HPDE6-E6E7 (cell line): ENCODE results near the gene PARK7.
"Not testable (repeated sequence)": the region's sequence is repeated elsewhere in the genome, so short reads cannot be mapped to it uniquely, and the experiment has no call there.

Source experiments
- DNase-seq: peaks from one replicate; pipeline ENCODE4 v3.0.0; 2011; ENCODE audit warnings: missing footprints; ENCODE audit errors: extremely low spot score

Gene PARK7

GRCh38 chr1:7961216-7962013 lies at the start of gene PARK7:
TSS of gene PARK7 (plus strand) at chr1:7961711. CDS start at chr1:7962786, 1,075 bp downstream.
- peak; percentile 100 for DNase-seq

GRCh38 chr1:7912145-7912544 lies 49.4 kb upstream of the PARK7 start:
- no peak for DNase-seq

GRCh38 chr1:7912743-7913557 lies 48.6 kb upstream of the PARK7 start:
- no peak for DNase-seq

- no peak for DNase-seq
Measured at GRCh38 chr1:7915826-7916500, 45.5 kb upstream of the PARK7 start.

GRCh38 chr1:7916501-7916830 lies 45.0 kb upstream of the PARK7 start:
- DNase-seq, result no peak

- not testable (repeated sequence) for DNase-seq
Measured at GRCh38 chr1:7917971-7918370, 43.5 kb upstream of the PARK7 start.

GRCh38 chr1:7919880-7920279 lies 41.6 kb upstream of the PARK7 start:
- no peak for DNase-seq

GRCh38 chr1:7921796-7922195 lies 39.7 kb upstream of the PARK7 start:
- no peak for DNase-seq

- no peak for DNase-seq
Measured at GRCh38 chr1:7922301-7922700, 39.2 kb upstream of the PARK7 start.

- not testable (repeated sequence) for DNase-seq
Measured at GRCh38 chr1:7927061-7927460, 34.5 kb upstream of the PARK7 start.

GRCh38 chr1:7928247-7928646 lies 33.3 kb upstream of the PARK7 start:
- no peak for DNase-seq

- no peak for DNase-seq
Measured at GRCh38 chr1:7929637-7930036, 31.9 kb upstream of the PARK7 start.

- no peak for DNase-seq
Measured at GRCh38 chr1:7930645-7931445, 30.7 kb upstream of the PARK7 start.

- no peak for DNase-seq
Measured at GRCh38 chr1:7931446-7931812, 30.1 kb upstream of the PARK7 start.

- DNase-seq, result no peak
Measured at GRCh38 chr1:7932524-7933138, 28.9 kb upstream of the PARK7 start.

GRCh38 chr1:7938070-7938469 lies 23.4 kb upstream of the PARK7 start:
- no peak for DNase-seq

- DNase-seq, result no peak
Measured at GRCh38 chr1:7940034-7940433, 21.5 kb upstream of the PARK7 start.

- DNase-seq, result peak; percentile 43
Measured at GRCh38 chr1:7940745-7941436, 20.6 kb upstream of the PARK7 start, which contains the start of gene TNFRSF9. TSS of gene TNFRSF9 (minus strand) at chr1:7940839. CDS start at chr1:7939994, 845 bp downstream.

GRCh38 chr1:7941437-7941793 lies 20.1 kb upstream of the PARK7 start:
- DNase-seq, result no peak

GRCh38 chr1:7942214-7942921 lies 19.1 kb upstream of the PARK7 start:
- DNase-seq, result no peak
